NCI-H345 treated with DMSO at 0.1 percent for 48 hours (cell line): Measurements from ENCODE around the gene CRHR1.

ENCODE experiments used
- DNase-seq: peaks from one replicate; lab custom pipeline; 2025; ENCODE audit not compliant: unreplicated experiment; lab: John Stamatoyannopoulos, UW

Gene CRHR1

DNA sequence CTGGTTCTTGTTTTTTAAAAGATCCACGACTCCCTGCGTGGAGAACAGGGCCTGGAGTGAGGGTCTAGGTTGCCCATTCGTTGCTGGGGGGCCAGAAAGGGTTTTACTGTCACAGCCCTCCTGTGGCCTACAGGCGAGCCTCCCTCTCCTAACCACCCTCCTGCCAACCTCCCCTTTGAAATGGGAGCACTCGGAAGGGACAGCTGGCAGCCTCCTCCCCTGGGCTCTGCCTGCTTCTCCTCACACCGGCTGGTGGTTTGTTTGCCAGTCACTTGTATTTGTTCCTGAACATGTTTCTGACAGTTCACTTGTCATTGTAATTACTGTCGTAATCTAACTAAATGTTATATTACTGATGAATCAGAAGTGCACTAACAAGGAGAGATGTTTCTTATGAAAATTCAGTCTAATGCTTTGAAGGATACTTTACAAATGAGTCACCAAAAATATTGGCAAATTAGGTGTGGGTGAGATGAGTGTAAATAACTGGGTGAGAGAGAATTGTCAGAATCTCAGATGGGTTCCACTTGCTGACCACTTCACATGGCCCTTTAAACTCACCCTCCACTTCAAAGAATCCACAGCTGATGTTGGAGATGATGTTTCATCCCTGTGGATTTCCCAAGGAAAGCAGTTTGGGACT, 57.9 kb downstream of the CRHR1 start:
- peak; percentile 63 for DNase-seq

GRCh38 chr17:45843722-45844121, 59.6 kb downstream of the CRHR1 start:
- DNase-seq: no peak

GRCh38 chr17:45844695-45845375, 60.7 kb downstream of the CRHR1 start, which contains the start of gene SPPL2C:
SPPL2C (plus strand) TSS chr17:45844881; CDS start chr17:45844907, 26 bp downstream.
- no peak for DNase-seq

- DNase-seq: no peak
Observed at GRCh38 chr17:45845376-45846185, 61.5 kb downstream of the CRHR1 start.

DNA sequence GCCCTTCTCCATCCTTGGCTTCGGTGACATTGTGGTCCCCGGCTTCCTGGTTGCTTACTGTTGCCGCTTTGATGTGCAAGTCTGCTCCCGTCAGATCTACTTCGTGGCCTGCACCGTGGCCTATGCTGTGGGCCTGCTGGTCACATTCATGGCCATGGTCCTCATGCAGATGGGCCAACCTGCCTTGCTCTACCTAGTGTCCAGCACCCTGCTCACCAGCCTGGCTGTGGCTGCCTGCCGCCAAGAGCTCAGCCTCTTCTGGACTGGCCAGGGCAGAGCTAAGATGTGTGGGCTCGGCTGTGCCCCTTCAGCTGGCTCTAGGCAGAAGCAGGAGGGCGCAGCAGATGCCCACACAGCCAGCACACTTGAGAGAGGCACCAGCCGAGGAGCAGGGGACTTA, 62.1 kb downstream of the CRHR1 start:
- DNase-seq: no peak

GRCh38 chr17:45846646-45847045, 62.5 kb downstream of the CRHR1 start:
- DNase-seq: no peak

DNA sequence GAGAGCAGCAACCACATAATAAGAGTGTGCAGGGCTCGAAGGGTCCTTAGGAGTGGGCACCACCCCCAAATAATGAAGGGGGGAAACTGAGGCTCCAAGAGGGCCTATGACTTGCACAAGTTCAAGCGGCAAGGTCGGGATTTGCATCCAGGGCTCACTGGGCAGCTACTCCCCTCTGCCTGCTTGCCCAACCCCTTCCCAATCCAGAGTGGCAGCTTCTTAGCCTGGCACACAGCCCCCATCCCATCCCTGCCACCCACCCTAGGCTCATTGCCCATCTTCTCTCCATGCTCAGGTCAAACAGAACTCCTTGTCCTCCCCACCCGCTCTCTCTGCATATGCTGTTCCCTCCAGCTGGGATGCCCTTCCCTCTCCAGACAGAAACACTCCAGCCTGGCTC, 63.0 kb downstream of the CRHR1 start:
- no peak for DNase-seq

GRCh38 chr17:45847747-45848146, 63.6 kb downstream of the CRHR1 start:
- no peak for DNase-seq

DNA sequence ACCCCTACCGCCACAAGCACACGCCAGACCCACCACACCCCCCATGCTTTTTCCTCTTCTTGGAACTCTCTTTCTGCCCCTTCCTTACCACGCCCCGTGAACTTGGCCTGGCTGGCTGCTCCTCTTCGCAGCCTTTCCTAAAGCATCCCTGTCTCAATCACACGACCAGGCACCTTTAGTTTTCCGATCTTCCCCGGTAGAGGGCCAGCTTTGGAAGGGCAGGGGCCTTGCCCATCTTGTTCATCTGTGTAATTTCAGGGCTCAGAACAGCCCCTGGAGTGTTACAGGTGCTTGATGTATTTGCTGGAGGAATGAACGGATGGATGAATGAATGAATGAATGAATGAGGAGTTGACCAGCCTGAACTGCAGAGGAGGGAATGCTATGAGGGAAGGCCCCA, 64.3 kb downstream of the CRHR1 start:
- no peak for DNase-seq

DNA sequence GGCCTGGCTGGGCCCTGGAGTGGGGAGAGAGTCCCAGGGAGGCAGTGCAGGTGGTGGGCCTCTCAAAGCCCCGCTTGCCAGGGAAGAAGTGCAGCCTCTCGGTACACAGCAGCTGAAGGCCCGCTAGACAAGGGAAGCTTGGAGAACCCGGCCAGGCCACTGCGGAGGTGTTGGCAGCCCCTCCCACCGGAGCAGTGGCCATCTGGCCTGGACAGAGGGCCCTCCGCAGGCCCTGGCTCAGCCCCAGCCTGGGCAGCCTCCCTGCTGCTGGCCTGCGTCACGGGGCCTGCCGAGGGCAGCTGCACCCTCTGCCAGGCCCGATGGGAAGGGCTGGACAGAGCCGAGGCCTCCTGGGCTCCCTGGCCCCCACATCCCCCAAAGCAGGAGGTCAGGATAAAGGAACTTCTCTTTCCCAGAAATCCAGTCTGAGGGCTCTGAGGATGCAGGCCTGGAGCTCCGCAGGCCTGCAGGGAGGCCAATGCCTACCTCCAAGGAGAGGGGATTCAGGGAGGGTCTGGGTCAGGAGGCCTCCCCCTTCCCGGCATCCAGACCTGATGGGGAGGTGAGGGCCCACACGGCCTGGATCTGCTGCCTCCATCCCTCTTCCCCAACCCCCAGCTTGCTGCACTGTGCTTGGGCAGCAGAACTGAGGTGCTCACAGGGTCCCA, 64.9 kb downstream of the CRHR1 start:
- DNase-seq: no peak

DNA sequence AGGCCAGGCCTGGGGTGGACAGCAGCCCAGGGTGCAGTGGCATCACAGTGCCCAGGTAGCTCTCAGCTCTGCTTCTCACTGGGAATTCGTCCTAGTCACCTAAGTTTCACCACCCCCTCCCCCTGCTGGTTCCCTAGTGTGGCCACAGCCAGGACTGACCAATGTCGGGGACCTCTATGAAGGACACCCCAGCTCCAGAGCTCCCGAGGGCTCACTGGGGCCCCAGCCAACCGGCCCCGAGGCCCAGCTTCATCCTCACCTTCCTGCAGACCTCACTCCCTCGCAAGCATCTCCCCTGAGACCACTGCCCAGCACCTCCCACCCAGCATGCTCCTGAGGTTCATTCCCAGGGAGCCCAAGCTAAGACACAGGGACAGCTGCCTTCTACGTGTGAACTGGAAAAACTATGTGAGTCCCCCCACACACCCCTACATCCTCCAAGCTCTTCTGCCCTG, 65.4 kb downstream of the CRHR1 start:
- DNase-seq: no peak

GRCh38 chr17:45850011-45850410, 65.9 kb downstream of the CRHR1 start:
- no peak for DNase-seq

GRCh38 chr17:45850468-45850867, 66.3 kb downstream of the CRHR1 start:
- DNase-seq: no peak

DNA sequence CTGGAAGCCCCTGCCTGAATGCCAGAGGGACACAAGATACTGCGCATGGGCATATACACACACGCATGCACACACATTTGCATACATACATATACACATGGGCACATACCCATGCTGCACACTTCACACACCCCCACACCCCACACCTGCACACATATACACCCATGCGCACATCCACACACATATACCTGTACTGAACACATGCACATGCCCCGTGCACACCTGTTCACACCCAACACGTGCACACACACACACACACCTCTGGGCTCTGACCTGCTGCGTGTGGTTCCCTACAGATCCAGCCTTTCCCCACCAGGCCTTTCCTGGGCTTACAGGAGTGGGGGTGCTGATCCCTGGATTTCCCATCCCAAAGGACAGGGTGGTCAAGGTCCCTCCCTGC, 66.9 kb downstream of the CRHR1 start:
- no peak for DNase-seq

GRCh38 chr17:45851464-45851863, 67.3 kb downstream of the CRHR1 start:
- DNase-seq: no peak

DNA sequence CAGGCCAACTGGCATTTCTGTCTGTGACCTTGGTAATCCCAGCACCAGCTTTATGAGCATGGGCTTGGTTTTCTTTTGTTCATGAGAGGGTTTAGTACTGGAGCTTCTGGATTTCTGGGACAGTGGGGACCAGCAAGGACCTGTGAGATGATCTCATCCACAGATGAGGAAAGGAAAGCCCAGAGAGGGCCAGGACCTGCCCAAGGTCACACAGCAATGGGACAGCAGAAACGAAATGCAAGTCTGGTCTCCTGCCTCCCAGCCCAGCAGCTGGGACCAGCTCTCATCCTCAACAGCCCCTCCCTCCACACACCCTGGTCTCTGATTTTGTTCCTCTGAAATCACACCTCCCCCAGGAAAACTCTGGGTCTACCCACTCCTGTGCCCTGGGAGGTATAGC, 67.8 kb downstream of the CRHR1 start:
- DNase-seq: no peak

GRCh38 chr17:45852535-45853297, 68.6 kb downstream of the CRHR1 start:
- peak; percentile 18 for DNase-seq

DNA sequence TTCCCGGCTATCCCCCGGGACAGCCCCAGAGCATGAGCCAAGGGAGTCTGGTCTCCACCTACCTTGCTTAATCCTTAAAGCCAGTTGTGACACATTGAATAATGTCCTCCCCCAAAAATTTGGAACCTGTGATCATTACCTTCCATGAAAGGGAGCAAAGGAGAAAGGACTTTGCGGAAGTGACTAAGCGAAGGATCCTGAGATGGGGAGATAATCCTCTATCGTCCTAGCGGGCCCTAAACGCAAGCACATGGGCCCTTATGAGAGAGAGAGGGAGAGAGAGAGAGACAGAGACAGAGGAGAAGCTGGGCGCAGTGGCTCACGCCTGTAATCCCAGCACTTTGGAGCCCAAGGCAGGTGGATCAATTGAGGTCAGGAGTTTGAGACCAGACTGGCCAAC, 70.1 kb downstream of the CRHR1 start:
- DNase-seq: no peak

DNA sequence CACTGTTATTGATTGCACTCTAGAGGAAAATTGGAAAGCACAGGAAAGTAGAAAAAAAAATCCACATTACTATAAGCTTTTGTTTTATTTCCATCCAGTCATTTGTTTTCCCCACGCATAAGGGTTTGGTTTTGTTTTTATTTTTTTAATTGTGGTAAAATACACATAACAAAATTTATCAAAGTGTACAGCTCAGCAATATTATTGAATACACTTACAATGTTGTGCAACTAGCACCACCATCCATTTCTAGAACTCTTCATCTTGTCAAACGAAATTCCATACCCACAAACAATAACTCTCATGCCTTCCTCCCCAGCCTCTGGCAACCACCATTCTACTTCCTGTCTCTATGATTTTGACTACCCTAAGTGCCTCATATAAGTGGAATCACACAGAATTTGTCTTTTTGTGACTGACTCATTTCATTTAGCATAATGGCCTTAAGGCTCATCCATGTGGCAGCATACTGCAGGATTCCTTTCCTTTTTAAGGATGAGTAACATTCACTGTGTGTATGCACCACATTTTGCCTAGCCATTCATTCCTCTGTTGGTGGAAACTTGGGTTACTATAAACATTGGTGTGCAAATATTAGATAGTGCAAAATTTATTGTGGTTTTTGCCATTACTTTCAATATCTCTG, 71.7 kb downstream of the CRHR1 start:
- no peak for DNase-seq
